Natural killer cell (primary cell): ENCODE data around the gene PITX2. TPM values are rescaled to one million over a fixed set of nuclear protein-coding genes. Genes with fewer than 3 reads are reported as not detected.

Experiments
- ATAC-seq, 3 donors: fragments of 150-1000 bp in 2 of 3; fragments of 200-7000 bp in 1 of 3; cut with Tn5 transposase; 1 replicate in 1 of 3; 2 replicates in 2 of 3; pipeline ENCODE4 v1.10.0; 2021; ENCODE audit warnings: mild to moderate bottlenecking in 2 of 3, moderate library complexity in 2 of 3
- DNase-seq, 2 donors: peaks; one replicate each; pipeline versions ENCODE4 v3.0.0 to v3.0.0-alpha.2; 2013 to 2021; ENCODE audit warnings: mixed read lengths in 1 of 2
- H3K27ac ChIP-seq: one replicate; pipeline ENCODE4 v1.5.1; 2013; ENCODE audit warnings: mild to moderate bottlenecking, low read length
- H3K27me3 ChIP-seq: one replicate; pipeline ENCODE4 v1.6.1; 2013; ENCODE audit warnings: low read length; ENCODE audit not compliant: control insufficient read depth, insufficient read depth
- H3K36me3 ChIP-seq: one replicate; pipeline ENCODE4 v1.6.1; 2013; ENCODE audit warnings: low read length; ENCODE audit not compliant: control insufficient read depth, insufficient read depth
- H3K4me1 ChIP-seq: one replicate; pipeline ENCODE4 v1.6.1; 2013; ENCODE audit warnings: low read length; ENCODE audit not compliant: control insufficient read depth, insufficient read depth
- H3K4me3 ChIP-seq: one replicate; pipeline ENCODE4 v1.5.1; 2013; ENCODE audit warnings: low read length
- H3K9me3 ChIP-seq: one replicate; pipeline ENCODE4 v1.6.1; 2013; ENCODE audit warnings: low read length; ENCODE audit not compliant: control insufficient read depth, insufficient read depth
- H3K27ac Mint-ChIP-seq, 2 donors: one replicate each; pipeline ENCODE4 v1.8.0; 2022; ENCODE audit warnings: mild to moderate bottlenecking in 2 of 2, mixed read lengths in 2 of 2, moderate library complexity in 1 of 2
- H3K27me3 Mint-ChIP-seq, 2 donors: one replicate each; pipeline ENCODE4 v1.8.0; 2022; ENCODE audit warnings: low read depth in 2 of 2, mixed read lengths in 2 of 2
- H3K36me3 Mint-ChIP-seq: one replicate; pipeline ENCODE4 v1.8.0; 2022; ENCODE audit warnings: mixed read lengths
- H3K4me1 Mint-ChIP-seq, 2 donors: one replicate each; pipeline ENCODE4 v1.8.0; 2022; ENCODE audit warnings: mixed read lengths in 2 of 2
- H3K4me3 Mint-ChIP-seq: one replicate; pipeline ENCODE4 v1.8.0; 2022; ENCODE audit warnings: mild to moderate bottlenecking, moderate library complexity, mixed read lengths
- H3K9me3 Mint-ChIP-seq, 2 donors: one replicate each; pipeline ENCODE4 v1.8.0; 2022; ENCODE audit warnings: mixed read lengths in 2 of 2
- CTCF ChIP-seq: fragments of 200-600 bp; IDR thresholded peaks from one replicate; pipeline ENCODE4 v1.8.0; 2022; ENCODE audit warnings: antibody characterized with exemption
- WGBS: methylation state at CpG from one replicate; pipeline ENCODE4 v1.1.7; 2013; ENCODE audit warnings: missing lambda C conversion rate; ENCODE audit not compliant: insufficient coverage; 5-methylcytosine and 5-hydroxymethylcytosine counted together
- intact Hi-C: fragments of 100-400 bp; cut with micrococcal nuclease; formaldehyde crosslinking; loops from one replicate; pipeline ENCODE4 v1.14.2; 2022
- total RNA-seq, 4 donors: library from RNA; stranded (reverse); fragments of 120-200 nt in 1 of 4; gene quantifications; one replicate each; pipeline versions ENCODE4 v1.2.3 to v1.2.4, GENCODE V29; 2013 to 2022

Gene PITX2
- total RNA-seq, 3 donors from 2014 or later (not counting 1 experiment from before 2014, with no cell fraction given) = not detected

- whole genome bisulfite sequencing = 16% methylated on average over 6 of the region's 10 CpGs
- Mint-ChIP-seq H3K27me3 (peaks cover 69 to 77% of the 10 kb centered on the region in 2 donors), H3K4me3 (no peak overlapping the region), H3K9me3 (peaks cover 3 to 5% of the 10 kb centered on the region in 2 donors), H3K36me3 (peaks cover 11% of the 10 kb centered on the region), H3K4me1 (no peaks in the 10 kb centered on the region), H3K27ac (no peak overlapping the region)
- ATAC-seq (no peak), DNase-seq (no peak)
- H3K4me3 ChIP-seq = no peak overlapping the region
- peaks cover 1% of the 10 kb centered on the region for H3K9me3 ChIP-seq
- H3K36me3 ChIP-seq = no peaks in the 10 kb centered on the region
- H3K4me1 ChIP-seq = no peaks in the 10 kb centered on the region
- no peak for TF ChIP-seq CTCF
- intact Hi-C loops = no loop called here
- H3K27ac ChIP-seq = no peak overlapping the region
- H3K27me3 ChIP-seq = peaks cover 65% of the 10 kb centered on the region
Observed at GRCh38 chr4:110638089-110638746, 15.3 kb upstream of the PITX2 start.

GRCh38 chr4:110637408-110638088 is 14.7 kb upstream of the PITX2 start:
- Mint-ChIP-seq H3K4me1 (no peaks in the 10 kb centered on the region), H3K4me3 (no peak overlapping the region), H3K27ac (no peak overlapping the region), H3K27me3 (peaks cover 73 to 75% of the 10 kb centered on the region in 2 donors), H3K9me3 (peaks cover 3 to 5% of the 10 kb centered on the region in 2 donors), H3K36me3 (peaks cover 11% of the 10 kb centered on the region)
- Histone ChIP-seq H3K36me3 (no peaks in the 10 kb centered on the region), H3K27ac (no peak overlapping the region), H3K4me3 (no peak overlapping the region), H3K27me3 (peaks cover 72% of the 10 kb centered on the region), H3K4me1 (no peaks in the 10 kb centered on the region), H3K9me3 (peaks cover 2% of the 10 kb centered on the region)
- WGBS = 13% methylated on average over 35 of the region's 35 CpGs
- DNase-seq (no peak), ATAC-seq (no peak)
- no peak for TF ChIP-seq CTCF
- intact Hi-C loops = no loop called here

- Histone ChIP-seq H3K4me3 (no peak overlapping the region), H3K4me1 (peaks cover under 1% of the 10 kb centered on the region), H3K27ac (no peak overlapping the region), H3K27me3 (peaks cover 75% of the 10 kb centered on the region), H3K9me3 (peaks cover 2% of the 10 kb centered on the region), H3K36me3 (no peaks in the 10 kb centered on the region)
- 7% methylated on average over 56 of the region's 56 CpGs for WGBS
- peaks cover 11% of the 10 kb centered on the region for H3K36me3 Mint-ChIP-seq
- no peak overlapping the region for H3K27ac Mint-ChIP-seq
- TF ChIP-seq CTCF = no peak
- intact Hi-C loops = no loop called here
- H3K4me1 Mint-ChIP-seq = peaks cover 3% of the 10 kb centered on the region in 2 donors
- H3K9me3 Mint-ChIP-seq = peaks cover 3 to 5% of the 10 kb centered on the region in 2 donors
- no peak overlapping the region for H3K4me3 Mint-ChIP-seq
- DNase-seq (no peak), ATAC-seq (no peak)
- H3K27me3 Mint-ChIP-seq = peaks cover 73 to 76% of the 10 kb centered on the region in 2 donors
Observed at GRCh38 chr4:110636680-110637407, 14.0 kb upstream of the PITX2 start.
